Transverse colon (tissue), 4 donors: ENCODE measurements around the gene NES. TPM values are rescaled to one million over a fixed set of nuclear protein-coding genes. Genes with fewer than 3 reads are reported as not detected.

Source experiments
- DNase-seq: peaks from one replicate; pipeline ENCODE4 v3.0.0-alpha.2; 2019
- H3K27ac ChIP-seq, 4 donors: fragments of 200-600 bp; sonication (generic); 2 replicates each; pipeline ENCODE4 v1.5.1; 2016 to 2018; ENCODE audit warnings: inconsistent platforms in 4 of 4
- H3K27me3 ChIP-seq: fragments of 200-600 bp; sonication (generic); 2 replicates; pipeline ENCODE4 v1.5.1; 2017; ENCODE audit warnings: inconsistent platforms
- H3K36me3 ChIP-seq, 4 donors: fragments of 200-600 bp; sonication (generic); 2 replicates each; pipeline ENCODE4 v1.5.1; 2017 to 2019; ENCODE audit warnings: inconsistent platforms in 4 of 4
- H3K4me1 ChIP-seq, 4 donors: fragments of 200-600 bp; sonication (generic); 2 replicates each; pipeline ENCODE4 v1.5.1; 2017 to 2020; ENCODE audit warnings: inconsistent platforms in 4 of 4
- H3K4me3 ChIP-seq, 4 donors: fragments of 200-600 bp; sonication (generic); 1 replicate in 1 of 4; 2 replicates in 3 of 4; pipeline versions ENCODE4 v1.5.1 to v1.6.1; 2017 to 2019; ENCODE audit warnings: inconsistent platforms in 4 of 4
- H3K9me3 ChIP-seq, 2 donors: fragments of 200-600 bp; sonication (generic); 2 replicates each; pipeline ENCODE4 v1.5.1; 2017 to 2019; ENCODE audit warnings: inconsistent platforms in 2 of 2
- CTCF ChIP-seq, 5 experiments: fragments of 200-600 bp in 3 of 5; fragments of 450-650 bp in 2 of 5; sonication (generic) in 3 of 5; IDR thresholded peaks; 1 replicate in 2 of 5; 2 replicates in 3 of 5; pipeline ENCODE4 v1.5.1; 2016 to 2017; ENCODE audit warnings: antibody characterized with exemption in 5 of 5, inconsistent platforms in 3 of 5, mild to moderate bottlenecking in 2 of 5, moderate library complexity in 1 of 5
- EP300 ChIP-seq: sonication (generic); formaldehyde crosslinking; IDR thresholded peaks from one replicate; pipeline ENCODE4 v1.6.1; 2017; ENCODE audit warnings: antibody characterized with exemption, low read depth
- POLR2A ChIP-seq: fragments of 450-650 bp; IDR thresholded peaks from one replicate; pipeline ENCODE4 v1.6.1; 2016; ENCODE audit warnings: antibody characterized with exemption, mild to moderate bottlenecking, moderate library complexity
- POLR2AphosphoS5 ChIP-seq, 3 donors: sonication (generic); formaldehyde crosslinking; IDR thresholded peaks; one replicate each; pipeline ENCODE4 v1.6.1; 2016; ENCODE audit warnings: antibody characterized with exemption in 3 of 3
- WGBS, 2 donors: methylation state at CpG; one replicate each; pipeline ENCODE4 v1.1.5; 2018; ENCODE audit warnings: low coverage in 1 of 2; 5-methylcytosine and 5-hydroxymethylcytosine counted together
- in situ Hi-C, 4 donors: fragments of 200-750 bp; cut with MboI; loops; one replicate each; pipeline versions ENCODE4 v1.15.0 to v1.15.1; 2017; ENCODE audit warnings: low sequenced_read_pairs in 3 of 4, low pct_ligation_motif_present in 1 of 4, low pct_unique_long_range_greater_than_20kb in 1 of 4
- intact Hi-C: fragments of 100-400 bp; cut with DNase I; formaldehyde crosslinking; loops from one replicate; pipeline ENCODE4 v1.15.1; 2023; ENCODE audit warnings: low total_unique reads
- total RNA-seq, 4 donors: library from RNA; depleted of rRNA; stranded (reverse); fragments of >200 nt; gene quantifications; one replicate each; pipeline ENCODE4 v1.1.0, GENCODE V29; 2016

Gene NES
- total RNA-seq, 4 donors from 2014 or later, result 3.3 to 15.5 (median 5.5) TPM

GRCh38 chr1:156691191-156691590 is 14.0 kb upstream of the NES start:
- intact Hi-C loops (loop anchor here (10.0 kb wide), 1 partner anchor 164 kb away; the partner anchor contains the start of gene INSRR), in situ Hi-C loops (loop anchor here in 2 of 4 donors (25.0 kb wide), 1 partner anchor 171 kb away; the partner anchor contains the start of genes INSRR (in 2 of the 2) and NTRK1 (in 2 of the 2))
- 70% methylated on average over 10 of the region's 10 CpGs; no CpG with 5 or more reads in 1 of the 2 donors for WGBS, 2 donors
- peaks cover 70% of the 10 kb centered on the region for H3K27me3 ChIP-seq
- H3K4me1 ChIP-seq, result peaks cover 4 to 31% (median 12%) of the 10 kb centered on the region in 4 donors
- H3K4me3 ChIP-seq, result no peak overlapping the region
- no peak for DNase-seq
- TF ChIP-seq CTCF (IDR thresholded peaks at IDR 0.05) (no peak), POLR2A (no peak), POLR2AphosphoS5 (IDR thresholded peaks at IDR 0.05) (no peak), EP300 (no peak)
- H3K9me3 ChIP-seq, result no peaks in the 10 kb centered on the region
- H3K27ac ChIP-seq, result no peak overlapping the region
- no peaks in the 10 kb centered on the region for H3K36me3 ChIP-seq

GRCh38 chr1:156690675-156691036 is 13.4 kb upstream of the NES start:
- Histone ChIP-seq H3K4me3 (no peak overlapping the region), H3K27me3 (peaks cover 75% of the 10 kb centered on the region), H3K9me3 (no peaks in the 10 kb centered on the region), H3K27ac (no peak overlapping the region), H3K36me3 (no peaks in the 10 kb centered on the region), H3K4me1 (peaks cover 4 to 31% (median 12%) of the 10 kb centered on the region in 4 donors)
- intact Hi-C loops, result loop anchor here (10.0 kb wide), 1 partner anchor 164 kb away; the partner anchor contains the start of gene INSRR
- no peak for TF ChIP-seq POLR2AphosphoS5 (IDR thresholded peaks at IDR 0.05)
- TF ChIP-seq CTCF (IDR thresholded peaks at IDR 0.05), result no peak
- TF ChIP-seq POLR2A, result no peak
- no peak for TF ChIP-seq EP300
- 65% methylated on average over 8 of the region's 8 CpGs; no CpG with 5 or more reads in 1 of the 2 donors for WGBS, 2 donors
- in situ Hi-C loops, result loop anchor here in 2 of 4 donors (25.0 kb wide), 1 partner anchor 172 kb away; the partner anchor contains the start of genes INSRR (in 2 of the 2) and NTRK1 (in 2 of the 2)
- DNase-seq, result no peak

GRCh38 chr1:156689953-156690674 is 12.9 kb upstream of the NES start:
- no peak overlapping the region for H3K4me3 ChIP-seq
- no peak overlapping the region for H3K27ac ChIP-seq
- H3K4me1 ChIP-seq, result peaks cover 4 to 31% (median 12%) of the 10 kb centered on the region in 4 donors
- in situ Hi-C loops (loop anchor here in 3 of 4 donors (5.0 to 25.0 kb wide), 2 partner anchors 32 to 172 kb away; partner anchors contain the start of genes INSRR (in 2 of the 3) and NTRK1 (in 2 of the 3)), intact Hi-C loops (loop anchor here (1.0 to 10.0 kb wide), 2 partner anchors 35 to 165 kb away; partner anchors contain the start of gene INSRR)
- TF ChIP-seq POLR2A, result no peak
- TF ChIP-seq CTCF (IDR thresholded peaks at IDR 0.05), result no peak
- 0 to 33% methylated on average over 1 to 10 of the region's 10 CpGs for WGBS, 2 donors
- no peak for DNase-seq
- no peaks in the 10 kb centered on the region for H3K9me3 ChIP-seq
- peaks cover 80% of the 10 kb centered on the region for H3K27me3 ChIP-seq
- H3K36me3 ChIP-seq, result no peaks in the 10 kb centered on the region
